Upper lobe of left lung (tissue), 4 donors: Measurements from ENCODE around the gene ATP5ME.

Source experiments
- EP300 ChIP-seq, 4 donors: sonication (generic); formaldehyde crosslinking; IDR thresholded peaks; one replicate each; pipeline ENCODE4 v1.5.1; 2017; ENCODE audit warnings: antibody characterized with exemption in 4 of 4, control low read depth in 2 of 4
- POLR2A ChIP-seq, 4 donors: fragments of 450-650 bp; IDR thresholded peaks; one replicate each; pipeline ENCODE4 v1.5.1; 2016 to 2017; ENCODE audit warnings: antibody characterized with exemption in 4 of 4, mild to moderate bottlenecking in 2 of 4
- POLR2AphosphoS5 ChIP-seq, 2 donors: sonication (generic); formaldehyde crosslinking; IDR thresholded peaks; one replicate each; pipeline ENCODE4 v1.5.1; 2017; ENCODE audit warnings: antibody characterized with exemption in 2 of 2
- TF ChIP-seq, protein P1 (sequence below), 6 experiments: fragments of 450-650 bp in 4 of 6; fragments of 200-600 bp in 2 of 6; sonication (generic) in 2 of 6; IDR thresholded peaks; one replicate each; pipeline ENCODE4 v1.5.1; 2016 to 2019; ENCODE audit warnings: antibody characterized with exemption in 6 of 6

GRCh38 chr4:632196-632790 is 41.8 kb downstream of the ATP5ME start:
- no peak for TF ChIP-seq POLR2AphosphoS5 (IDR thresholded peaks at IDR 0.05)
- no peak for TF ChIP-seq POLR2A (IDR thresholded peaks at IDR 0.05)
- TF ChIP-seq EP300 (IDR thresholded peaks at IDR 0.05), result no peak
- TF ChIP-seq, protein P1, sequence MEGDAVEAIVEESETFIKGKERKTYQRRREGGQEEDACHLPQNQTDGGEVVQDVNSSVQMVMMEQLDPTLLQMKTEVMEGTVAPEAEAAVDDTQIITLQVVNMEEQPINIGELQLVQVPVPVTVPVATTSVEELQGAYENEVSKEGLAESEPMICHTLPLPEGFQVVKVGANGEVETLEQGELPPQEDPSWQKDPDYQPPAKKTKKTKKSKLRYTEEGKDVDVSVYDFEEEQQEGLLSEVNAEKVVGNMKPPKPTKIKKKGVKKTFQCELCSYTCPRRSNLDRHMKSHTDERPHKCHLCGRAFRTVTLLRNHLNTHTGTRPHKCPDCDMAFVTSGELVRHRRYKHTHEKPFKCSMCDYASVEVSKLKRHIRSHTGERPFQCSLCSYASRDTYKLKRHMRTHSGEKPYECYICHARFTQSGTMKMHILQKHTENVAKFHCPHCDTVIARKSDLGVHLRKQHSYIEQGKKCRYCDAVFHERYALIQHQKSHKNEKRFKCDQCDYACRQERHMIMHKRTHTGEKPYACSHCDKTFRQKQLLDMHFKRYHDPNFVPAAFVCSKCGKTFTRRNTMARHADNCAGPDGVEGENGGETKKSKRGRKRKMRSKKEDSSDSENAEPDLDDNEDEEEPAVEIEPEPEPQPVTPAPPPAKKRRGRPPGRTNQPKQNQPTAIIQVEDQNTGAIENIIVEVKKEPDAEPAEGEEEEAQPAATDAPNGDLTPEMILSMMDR (IDR thresholded peaks at IDR 0.05), result no peak
